Measurements from ENCODE around the gene ZNF496. TPM values are rescaled to one million over a fixed set of nuclear protein-coding genes. Genes with fewer than 3 reads are reported as not detected.
A peak's percentile ranks its signal among the peaks of the same experiment; 100 is the strongest.
"Not testable (repeated sequence)": the region's sequence is repeated elsewhere in the genome, so short reads cannot be mapped to it uniquely, and the experiment has no call there.

ZNF496 gene
- total RNA-seq, 1 donor from 2014 or later: 30.3 TPM

- no peak overlapping the region for H2AFZ ChIP-seq (ENCODE audit: low read depth, low read length)
- Mint-ChIP-seq H3K27ac (ENCODE audit: unreplicated experiment) (peak overlapping the region; percentile 62), H3K27me3 (ENCODE audit: low read depth, unreplicated experiment) (no peaks in the 10 kb centered on the region)
These were observed 26.1 kb upstream of the ZNF496 start for GRCh38 chr1:247357781-247358211.

DNA sequence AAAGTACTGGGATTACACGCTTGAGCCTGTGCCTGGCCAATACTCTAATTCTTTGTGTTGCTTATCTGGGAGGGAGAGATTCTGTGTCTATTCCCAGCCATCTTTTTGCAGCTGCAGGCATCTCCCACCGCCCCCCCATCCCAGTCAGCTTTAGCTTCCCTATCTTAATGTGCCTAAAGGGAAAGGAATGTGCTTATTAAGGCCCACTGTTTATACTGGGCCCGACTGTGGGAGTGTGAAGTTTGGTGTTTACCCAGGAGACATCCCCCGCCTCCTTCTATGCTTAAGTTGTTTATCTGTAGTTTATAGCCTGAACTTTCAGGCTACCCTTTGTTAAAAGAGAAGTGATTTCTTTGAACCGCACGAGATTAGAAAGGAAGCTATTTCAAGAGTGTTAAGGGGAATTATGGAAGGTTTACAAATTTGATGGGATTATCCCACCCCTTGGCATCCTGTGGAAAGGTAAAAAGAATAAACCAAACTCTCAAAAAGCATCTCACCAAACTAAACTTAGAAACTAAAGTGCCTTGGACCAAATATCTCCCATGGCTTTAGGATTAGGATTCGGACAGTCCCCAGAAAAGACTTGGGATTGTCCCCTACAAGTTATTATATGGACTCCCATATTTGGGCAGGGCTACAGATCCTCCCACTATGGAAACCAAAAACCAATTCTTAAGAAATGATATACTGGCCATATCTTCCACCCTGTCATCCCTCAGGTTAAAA is 25.5 kb upstream of the ZNF496 start:
- Mint-ChIP-seq H3K27ac (ENCODE audit: unreplicated experiment) (peak overlapping the region; percentile 62), H3K27me3 (ENCODE audit: low read depth, unreplicated experiment) (no peaks in the 10 kb centered on the region), H3K4me3 (ENCODE audit: unreplicated experiment) (no peak overlapping the region), H3K4me1 (ENCODE audit: low read depth, unreplicated experiment) (peaks cover 31% of the 10 kb centered on the region), H3K36me3 (ENCODE audit: low read depth, unreplicated experiment) (no peaks in the 10 kb centered on the region), H3K9me3 (ENCODE audit: unreplicated experiment) (peaks cover 2% of the 10 kb centered on the region)
- H4K20me1 ChIP-seq (ENCODE audit: insufficient read depth, low read length): no peaks in the 10 kb centered on the region
- no peaks in the 10 kb centered on the region for H3K36me3 ChIP-seq (ENCODE audit: insufficient read depth, low read length)
- TF ChIP-seq CTCF (IDR thresholded peaks at IDR 0.05; ENCODE audit: insufficient read depth, low read depth, low read length) (no peak), EZH2 (IDR thresholded peaks at IDR 0.05; ENCODE audit: insufficient read depth, low read length) (no peak)
- H2AFZ ChIP-seq (ENCODE audit: low read depth, low read length): no peak overlapping the region
- peaks cover 11% of the 10 kb centered on the region for H3K4me1 ChIP-seq (ENCODE audit: insufficient read depth, low read length)
- H3K27ac ChIP-seq (ENCODE audit: low read depth, low read length): peak overlapping the region; percentile 27
- H3K4me3 ChIP-seq (ENCODE audit: insufficient read depth, low read depth, low read length): no peak overlapping the region
- H3K9me3 ChIP-seq (ENCODE audit: insufficient read depth, low read depth, low read length): no peaks in the 10 kb centered on the region
- DNase-seq (ENCODE audit: low read depth) (peak; percentile 60), FAIRE-seq (no peak)
- H3K4me2 ChIP-seq (ENCODE audit: low read length): peak overlapping the region; percentile 34
- no peak overlapping the region for H3K9ac ChIP-seq (ENCODE audit: low read length)
- no peaks in the 10 kb centered on the region for H3K79me2 ChIP-seq (ENCODE audit: insufficient read depth, low read length)
- no peaks in the 10 kb centered on the region for H3K27me3 ChIP-seq (ENCODE audit: insufficient read depth, low read length)

More at GRCh38 chr1:247357781-247358211, 26.1 kb upstream of the ZNF496 start:
- H3K79me2 ChIP-seq (ENCODE audit: insufficient read depth, low read length): no peaks in the 10 kb centered on the region
- TF ChIP-seq CTCF (IDR thresholded peaks at IDR 0.05; ENCODE audit: insufficient read depth, low read depth, low read length): no peak
- TF ChIP-seq EZH2 (IDR thresholded peaks at IDR 0.05; ENCODE audit: insufficient read depth, low read length): no peak
- H3K9ac ChIP-seq (ENCODE audit: low read length): no peak overlapping the region
- no peaks in the 10 kb centered on the region for H4K20me1 ChIP-seq (ENCODE audit: insufficient read depth, low read length)
- H3K4me3 ChIP-seq (ENCODE audit: insufficient read depth, low read depth, low read length): no peak overlapping the region
- Mint-ChIP-seq H3K9me3 (ENCODE audit: unreplicated experiment) (peaks cover 2% of the 10 kb centered on the region), H3K4me3 (ENCODE audit: unreplicated experiment) (no peak overlapping the region), H3K36me3 (ENCODE audit: low read depth, unreplicated experiment) (no peaks in the 10 kb centered on the region), H3K4me1 (ENCODE audit: low read depth, unreplicated experiment) (peaks cover 31% of the 10 kb centered on the region)
- H3K4me1 ChIP-seq (ENCODE audit: insufficient read depth, low read length): peaks cover 11% of the 10 kb centered on the region
- no peaks in the 10 kb centered on the region for H3K27me3 ChIP-seq (ENCODE audit: insufficient read depth, low read length)
- peak; percentile 68 for DNase-seq (ENCODE audit: low read depth)
- peak overlapping the region; percentile 34 for H3K4me2 ChIP-seq (ENCODE audit: low read length)
- H3K9me3 ChIP-seq (ENCODE audit: insufficient read depth, low read depth, low read length): no peaks in the 10 kb centered on the region
- no peak for FAIRE-seq
- H3K27ac ChIP-seq (ENCODE audit: low read depth, low read length): no peak overlapping the region
- no peaks in the 10 kb centered on the region for H3K36me3 ChIP-seq (ENCODE audit: insufficient read depth, low read length)

DNA sequence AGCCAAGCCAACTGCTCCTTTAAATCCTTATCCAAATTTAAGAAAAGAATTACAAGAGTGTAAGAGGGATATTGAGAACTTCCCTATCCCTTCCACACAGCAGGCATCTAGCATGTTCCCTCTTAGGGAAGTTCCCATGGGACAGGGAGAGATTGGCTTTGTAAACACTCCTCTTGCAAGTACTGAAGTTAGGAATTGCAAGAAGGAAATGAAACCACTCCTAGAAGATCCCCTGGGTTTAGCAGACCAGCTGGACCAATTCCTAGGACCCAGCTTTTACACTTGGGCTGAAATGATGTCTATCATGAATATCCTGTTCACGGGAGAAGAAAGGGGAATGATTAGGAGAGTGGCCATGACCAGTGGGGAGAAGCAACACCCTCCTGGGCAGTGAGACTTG is 23.5 kb upstream of the ZNF496 start:
- H3K4me2 ChIP-seq (ENCODE audit: low read length); H3K9me3 ChIP-seq (ENCODE audit: insufficient read depth, low read depth, low read length); H3K27ac ChIP-seq (ENCODE audit: low read depth, low read length); H4K20me1 ChIP-seq (ENCODE audit: insufficient read depth, low read length); FAIRE-seq; H3K36me3 ChIP-seq (ENCODE audit: insufficient read depth, low read length); H3K27ac Mint-ChIP-seq (ENCODE audit: unreplicated experiment); H3K36me3 Mint-ChIP-seq (ENCODE audit: low read depth, unreplicated experiment); DNase-seq (ENCODE audit: low read depth); H3K27me3 ChIP-seq (ENCODE audit: insufficient read depth, low read length); H3K27me3 Mint-ChIP-seq (ENCODE audit: low read depth, unreplicated experiment); H2AFZ ChIP-seq (ENCODE audit: low read depth, low read length); H3K9ac ChIP-seq (ENCODE audit: low read length); H3K9me3 Mint-ChIP-seq (ENCODE audit: unreplicated experiment); H3K4me3 Mint-ChIP-seq (ENCODE audit: unreplicated experiment); H3K79me2 ChIP-seq (ENCODE audit: insufficient read depth, low read length); H3K4me3 ChIP-seq (ENCODE audit: insufficient read depth, low read depth, low read length): not testable (repeated sequence)
- H3K4me1 Mint-ChIP-seq (ENCODE audit: low read depth, unreplicated experiment): peaks cover 27% of the 10 kb centered on the region
- peaks cover 11% of the 10 kb centered on the region for H3K4me1 ChIP-seq (ENCODE audit: insufficient read depth, low read length)
